NCI-H2196 treated with DMSO at 0.1 percent for 48 hours (cell line): ENCODE data around the gene CARMIL3.

ENCODE experiments used
- DNase-seq: peaks from one replicate; lab custom pipeline; 2025; ENCODE audit not compliant: unreplicated experiment; lab: John Stamatoyannopoulos, UW

CARMIL3 gene

DNA sequence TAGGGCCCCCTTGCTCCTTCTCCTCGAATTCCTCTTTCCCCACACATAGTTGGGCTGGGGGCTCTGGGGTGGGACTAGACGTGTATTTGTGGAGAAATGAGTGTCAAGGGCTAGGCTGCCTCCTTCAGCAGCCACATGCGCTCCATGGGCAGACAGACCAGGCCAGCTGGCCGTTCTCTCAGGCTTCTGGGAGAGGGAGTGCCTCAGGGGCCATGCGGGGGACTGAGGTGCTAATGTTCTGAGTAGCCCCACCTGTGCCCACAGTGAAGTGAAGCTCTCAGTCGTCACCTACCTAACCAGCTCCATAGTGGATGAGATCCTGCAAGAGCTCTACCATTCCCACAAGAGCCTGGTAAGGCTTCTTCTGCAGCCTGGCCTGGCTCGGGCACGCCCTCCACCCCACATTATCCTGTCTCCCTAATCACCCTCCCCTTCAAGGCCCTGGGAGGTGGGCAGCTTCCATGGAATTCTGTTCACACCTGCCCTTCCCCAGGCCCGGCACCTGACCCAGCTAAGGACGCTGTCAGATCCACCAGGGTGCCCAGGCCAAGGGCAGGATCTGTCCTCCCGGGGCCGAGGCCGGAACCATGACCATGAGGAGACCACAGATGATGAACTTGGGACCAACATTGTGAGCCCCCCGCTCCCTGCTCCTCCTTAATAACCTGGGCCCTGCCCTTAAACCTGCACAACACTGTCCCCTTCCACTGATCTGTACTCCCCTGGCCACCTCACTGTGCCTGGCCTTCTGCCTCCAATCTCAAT is 10.6 kb downstream of the CARMIL3 start:
- DNase-seq, result no peak

DNA sequence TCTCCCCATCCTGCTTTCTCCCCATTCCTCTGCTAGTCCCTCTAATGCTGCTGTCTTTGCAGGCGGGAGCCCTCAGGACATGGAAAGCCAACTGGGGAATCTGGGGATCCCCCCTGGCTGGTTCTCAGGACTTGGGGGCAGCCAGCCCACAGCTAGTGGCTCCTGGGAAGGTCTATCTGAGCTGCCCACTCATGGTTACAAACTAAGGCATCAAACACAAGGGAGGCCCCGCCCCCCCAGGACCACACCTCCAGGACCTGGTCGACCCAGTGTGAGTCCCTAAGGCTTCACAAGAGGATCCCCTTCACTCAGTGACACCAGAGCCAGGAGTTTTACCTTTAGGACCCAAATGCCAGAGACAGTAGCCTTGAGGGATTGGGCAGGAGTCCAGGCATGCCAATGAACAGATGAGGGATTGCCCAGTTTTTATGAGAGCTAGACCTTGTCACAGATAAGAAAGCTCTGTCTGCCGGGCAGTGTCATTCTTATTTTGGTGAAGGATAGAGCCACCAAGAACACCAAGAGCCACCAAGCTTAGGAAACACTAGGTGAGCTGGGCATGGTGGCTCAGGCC is 11.5 kb downstream of the CARMIL3 start:
- no peak for DNase-seq

DNA sequence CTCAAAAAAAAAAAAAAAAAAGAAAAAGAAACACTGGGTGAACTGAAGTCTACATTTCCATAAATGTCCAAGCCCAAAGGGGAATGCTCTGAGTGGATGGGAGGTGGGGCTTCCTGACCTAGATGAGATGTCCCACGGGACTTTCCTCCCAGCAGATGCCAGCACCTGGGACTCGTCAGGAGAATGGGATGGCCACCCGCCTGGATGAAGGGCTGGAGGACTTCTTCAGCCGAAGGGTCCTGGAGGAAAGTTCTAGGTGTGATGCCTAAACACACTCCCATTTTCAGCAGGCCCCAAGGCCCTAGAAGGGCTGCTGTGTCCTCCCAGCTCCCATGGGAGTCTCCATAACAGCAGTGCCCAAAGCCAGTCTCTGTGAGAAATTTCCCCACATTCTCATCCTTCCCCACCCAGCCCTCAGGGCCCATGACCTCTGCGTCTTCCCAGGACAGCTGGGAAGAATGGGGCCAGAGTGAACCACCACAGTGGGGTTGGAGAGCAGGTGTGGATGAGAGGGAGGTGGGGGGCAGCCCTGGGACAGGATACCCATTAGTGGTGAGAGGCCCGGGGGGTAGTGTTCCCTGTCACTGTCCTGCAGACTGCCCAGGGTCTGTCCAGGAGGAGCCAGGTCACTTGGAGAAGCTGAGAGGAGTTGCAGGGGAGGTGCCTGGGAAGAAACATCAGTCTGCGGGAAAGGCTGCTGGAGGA is 12.4 kb downstream of the CARMIL3 start:
- DNase-seq, result no peak

DNA sequence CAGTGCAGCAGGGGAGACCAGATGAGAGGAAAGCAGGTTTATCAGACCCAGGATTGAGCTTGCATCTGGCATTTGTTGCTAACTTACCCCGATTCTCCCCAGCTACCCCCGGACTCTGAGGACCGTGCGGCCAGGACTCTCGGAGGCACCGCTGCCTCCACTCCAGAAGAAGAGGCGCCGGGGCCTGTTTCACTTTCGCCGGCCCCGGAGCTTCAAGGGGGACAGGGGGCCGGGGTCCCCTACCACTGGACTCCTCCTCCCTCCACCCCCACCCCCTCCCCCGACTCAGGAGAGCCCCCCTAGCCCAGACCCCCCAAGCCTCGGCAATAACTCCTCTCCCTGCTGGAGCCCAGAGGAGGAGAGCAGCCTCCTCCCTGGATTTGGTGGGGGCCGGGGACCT is 13.0 kb downstream of the CARMIL3 start:
- DNase-seq, result no peak

DNA sequence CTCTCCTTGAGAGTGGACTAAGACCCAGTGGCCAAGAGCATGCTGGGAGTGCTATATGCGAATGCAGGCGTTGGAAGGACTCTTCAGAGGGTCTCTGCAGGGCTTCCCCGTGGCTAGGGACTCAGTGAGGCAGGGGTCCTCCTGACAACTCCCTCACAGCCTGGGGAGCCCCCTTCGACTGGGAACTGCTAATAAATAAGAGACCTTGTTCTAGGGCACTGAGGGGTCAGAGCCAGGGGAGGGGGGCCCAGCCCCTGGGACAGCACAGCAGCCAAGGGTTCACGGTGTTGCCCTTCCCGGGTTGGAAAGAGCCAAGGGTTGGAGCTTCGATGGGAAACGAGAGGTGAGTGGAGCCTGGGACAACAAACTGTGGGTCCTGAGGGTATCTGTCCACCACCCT is 13.6 kb downstream of the CARMIL3 start:
- DNase-seq, result no peak

DNA sequence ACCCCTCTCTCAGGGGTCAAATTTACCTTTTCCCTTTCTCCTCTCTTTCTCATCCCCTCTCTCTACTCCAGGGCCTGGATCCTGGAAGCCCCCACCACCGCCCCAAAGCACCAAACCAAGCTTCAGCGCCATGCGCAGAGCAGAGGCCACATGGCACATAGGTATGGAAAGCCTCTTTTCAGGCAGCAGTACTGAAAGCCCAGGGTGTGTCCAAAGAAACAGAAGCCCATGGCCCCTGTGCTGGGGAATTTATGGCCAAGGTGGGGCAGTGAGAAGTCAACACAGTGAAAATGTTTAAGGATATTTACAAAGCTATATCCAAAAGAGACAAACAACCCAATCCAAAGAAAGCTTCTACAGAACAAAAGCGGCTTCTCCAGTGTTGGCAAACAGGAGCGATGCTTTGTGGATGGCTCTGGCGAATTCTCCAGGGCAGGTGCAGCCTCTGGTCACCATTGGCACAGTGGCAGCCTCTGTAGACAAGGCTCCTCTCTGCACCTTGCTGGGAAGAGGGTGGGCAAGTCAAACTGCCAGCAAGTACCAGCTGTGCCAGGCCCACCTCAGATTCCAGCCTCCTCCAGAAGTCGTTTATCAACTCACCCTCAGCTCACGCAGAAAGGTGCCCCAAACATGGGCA is 14.8 kb downstream of the CARMIL3 start:
- DNase-seq, result no peak

DNA sequence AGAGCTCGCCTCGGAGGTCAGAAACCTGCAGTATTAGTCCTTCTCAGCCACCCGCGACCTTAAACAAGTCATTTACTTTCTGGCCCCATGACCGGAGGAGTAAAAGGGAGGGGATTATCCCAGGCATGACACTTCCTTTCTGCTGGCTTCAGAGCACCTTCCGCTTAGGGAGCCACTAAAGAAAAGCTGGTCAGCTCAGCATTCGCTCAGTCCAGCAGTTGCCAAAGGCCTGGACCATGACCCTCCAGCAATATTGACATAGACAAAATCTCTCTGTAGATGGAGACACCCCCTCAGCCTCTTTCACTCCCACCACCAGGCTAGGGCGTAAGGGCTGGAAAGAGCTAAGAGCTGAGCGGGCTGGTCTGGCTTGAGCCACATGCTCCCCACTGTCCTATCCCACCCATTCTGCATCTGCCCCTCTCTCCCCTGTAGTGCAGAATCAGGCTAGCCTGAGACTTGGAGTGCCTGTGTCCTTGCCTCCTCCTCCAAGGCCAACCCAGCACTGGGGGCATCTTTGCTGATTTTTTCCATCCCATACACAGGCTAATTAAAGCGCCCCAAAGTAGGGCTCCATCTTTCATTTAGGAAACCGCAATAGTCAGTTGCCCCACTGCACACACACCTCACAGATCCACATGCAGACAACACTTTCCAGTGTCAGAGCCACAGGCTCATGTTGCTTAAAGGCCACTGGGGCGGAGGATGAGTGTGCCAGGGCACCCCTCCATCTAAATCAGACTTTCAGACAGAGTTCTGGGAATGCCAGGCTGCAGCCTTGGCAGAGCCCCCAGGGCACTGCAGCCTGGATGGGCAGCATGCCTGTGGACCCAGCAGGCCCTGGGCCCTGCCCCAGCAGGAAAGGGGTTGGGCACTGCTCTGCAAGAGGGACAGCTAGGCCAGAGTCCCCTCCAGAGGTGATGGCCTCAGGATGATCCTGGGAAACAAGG is 15.6 kb downstream of the CARMIL3 start:
- no peak for DNase-seq

DNA sequence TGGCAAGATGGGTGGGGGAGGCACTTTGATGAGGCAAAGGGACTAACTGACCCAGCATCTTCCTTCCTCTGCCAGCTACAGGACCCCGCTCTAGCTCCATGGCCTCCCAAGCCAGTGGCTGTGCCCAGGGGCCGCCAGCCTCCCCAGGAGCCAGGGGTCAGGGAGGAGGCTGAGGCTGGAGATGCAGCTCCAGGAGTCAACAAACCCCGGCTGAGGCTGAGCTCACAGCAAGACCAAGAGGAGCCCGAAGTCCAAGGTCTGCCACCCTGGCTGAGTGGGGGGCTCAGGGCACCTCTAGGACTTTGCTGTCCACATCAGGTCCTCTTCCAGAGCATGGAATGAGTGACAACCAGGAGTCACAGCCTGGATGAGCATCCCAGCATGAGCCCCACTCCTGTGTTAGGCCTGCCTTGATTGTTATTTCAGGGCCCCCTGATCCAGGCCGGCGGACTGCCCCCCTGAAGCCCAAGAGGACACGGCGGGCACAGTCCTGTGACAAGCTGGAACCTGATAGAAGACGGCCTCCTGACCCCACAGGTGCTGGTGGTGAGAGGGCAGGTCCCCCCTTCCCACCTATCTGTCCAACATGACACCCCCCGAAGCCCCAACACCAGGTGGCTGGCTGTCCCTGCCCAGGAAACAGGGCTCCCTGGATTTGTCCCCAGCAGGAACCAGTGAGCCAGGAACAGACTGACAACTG is 17.1 kb downstream of the CARMIL3 start:
- DNase-seq, result no peak

DNA sequence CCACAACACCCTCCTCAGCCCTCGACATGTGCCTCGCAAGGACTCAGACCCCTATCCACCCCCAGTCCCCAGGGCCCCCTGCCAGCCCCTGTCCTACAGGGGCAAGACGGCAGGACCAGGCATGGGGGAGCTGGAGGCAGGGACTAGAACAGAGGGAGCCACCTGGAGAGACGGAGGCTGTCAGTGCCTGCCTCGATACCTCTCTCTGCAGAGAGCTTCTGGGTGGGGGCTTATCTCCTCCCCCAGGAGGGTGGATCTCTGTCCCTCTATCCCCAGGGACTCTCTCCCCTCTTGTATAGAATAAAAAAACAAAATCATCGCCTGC is 17.6 kb downstream of the CARMIL3 start:
- no peak for DNase-seq

DNA sequence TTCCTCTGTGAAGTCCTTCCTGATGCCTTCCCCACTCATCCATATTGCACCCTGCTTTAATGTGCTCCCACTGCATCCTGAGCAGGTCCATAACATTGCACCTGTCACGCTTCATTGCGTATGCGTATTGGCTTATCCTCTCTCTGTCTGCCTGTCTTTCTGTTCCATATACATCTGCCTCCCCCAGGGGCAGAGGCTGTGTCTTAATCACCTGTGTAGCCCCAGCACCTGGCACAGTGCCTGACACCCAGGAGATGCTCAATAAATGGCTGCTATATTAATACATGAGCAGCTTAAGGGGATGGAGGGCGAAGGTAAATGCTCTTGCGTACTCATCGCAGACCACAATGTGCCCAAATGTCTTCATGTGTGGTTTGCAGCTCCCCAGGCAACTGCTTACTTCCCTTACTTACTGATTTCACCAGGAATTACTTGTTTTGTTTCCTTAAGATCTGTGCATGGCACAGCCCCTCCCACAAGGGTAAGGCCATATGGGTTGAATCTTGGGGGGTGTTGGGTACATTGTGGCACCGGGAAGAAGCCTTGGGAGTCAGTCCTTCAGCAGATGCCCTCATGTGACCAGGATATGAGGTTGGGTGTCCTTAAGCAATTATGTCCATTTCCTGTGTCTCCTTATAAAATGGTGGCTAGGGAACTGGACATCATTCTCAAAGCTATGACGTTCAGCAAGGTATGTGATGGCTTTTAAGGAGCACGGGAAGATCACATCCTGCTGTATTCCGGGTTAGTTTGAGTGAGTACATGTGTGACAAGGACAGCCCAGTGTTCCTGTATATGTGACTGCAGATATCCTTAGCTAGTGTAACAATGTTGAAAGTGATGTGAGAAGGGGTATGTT is 18.7 kb downstream of the CARMIL3 start:
- DNase-seq, result no peak

DNA sequence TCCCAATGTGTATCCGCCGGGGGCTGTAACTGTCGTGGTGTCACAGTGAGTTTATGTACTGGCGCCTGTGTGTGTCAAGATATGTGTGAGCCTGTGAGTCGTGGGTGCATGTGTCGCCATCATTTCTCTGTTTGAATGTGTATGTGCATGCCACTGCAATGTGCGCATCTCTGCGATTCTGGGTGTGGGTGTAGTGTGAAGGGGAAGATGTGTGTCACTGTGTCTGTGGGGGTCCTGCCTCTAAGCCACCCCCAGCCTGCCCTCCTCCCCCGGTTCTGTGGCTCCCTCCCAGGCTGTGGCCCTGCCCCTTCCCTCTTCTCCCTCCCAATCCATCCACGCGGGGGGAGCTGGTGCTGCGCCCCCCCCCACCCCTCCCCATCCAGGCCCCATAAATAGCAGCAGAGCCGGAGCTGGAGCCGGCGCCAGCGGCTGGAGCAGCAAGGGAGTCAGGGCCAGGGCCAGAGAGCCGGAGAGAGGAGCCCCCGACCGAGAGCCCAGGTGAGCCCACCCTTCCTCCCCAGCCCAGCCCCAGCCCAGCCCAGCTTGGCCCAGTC is 19.4 kb downstream of the CARMIL3 start, which contains the start of gene CPNE6:
Gene CPNE6 (plus strand): TSS at position 419 of the 554 bp plus-strand sequence. CDS start 1,375 bp downstream, outside the sequence.
- no peak for DNase-seq

DNA sequence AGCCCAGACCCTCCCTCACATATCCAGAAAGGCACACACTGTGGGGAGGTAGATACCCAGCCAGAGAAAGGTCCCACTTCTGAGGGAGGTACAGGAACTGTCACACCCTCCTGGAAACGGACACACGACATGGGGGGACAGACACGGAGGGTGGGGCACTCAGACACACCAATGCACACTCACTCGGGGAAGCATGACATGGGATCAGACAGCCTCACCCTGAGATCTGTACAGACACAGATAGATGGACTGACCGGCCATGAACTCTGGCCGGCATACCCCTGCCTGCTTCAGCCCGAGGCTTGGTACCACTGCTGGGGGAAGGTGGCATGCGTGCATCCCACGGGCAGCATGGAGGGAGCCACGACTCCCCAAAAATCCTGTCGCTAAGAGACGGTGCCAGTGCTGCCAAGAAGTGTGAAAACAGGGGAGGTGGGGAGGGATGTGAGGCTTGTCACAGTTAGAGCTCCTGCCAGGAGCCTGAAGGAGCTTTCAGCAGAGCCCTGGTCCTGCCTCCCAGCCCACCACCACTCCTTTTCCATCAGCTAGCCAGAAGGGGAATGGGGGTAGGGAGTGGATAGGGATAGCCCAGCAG is 20.1 kb downstream of the CARMIL3 start:
- DNase-seq, result no peak

DNA sequence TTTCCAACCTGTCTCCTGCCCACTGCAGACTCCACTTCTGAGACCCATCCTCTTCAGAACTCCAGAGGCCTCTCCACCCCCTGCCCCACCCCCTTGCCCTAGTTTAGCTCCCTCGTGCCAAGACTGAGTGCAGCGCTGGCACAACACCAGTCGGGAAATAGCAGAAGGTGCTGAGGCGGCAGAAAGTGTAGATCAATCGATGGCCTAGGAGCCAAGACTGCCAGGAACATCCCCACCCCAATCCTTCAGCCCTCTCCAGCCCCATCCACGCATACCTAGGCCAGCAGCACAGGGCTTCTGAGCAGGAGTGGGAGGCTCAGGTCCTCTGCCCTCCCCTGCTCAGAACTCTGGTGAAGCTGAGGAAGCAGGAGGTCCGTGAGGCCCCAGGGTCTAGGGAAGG is 20.6 kb downstream of the CARMIL3 start:
- DNase-seq, result no peak

DNA sequence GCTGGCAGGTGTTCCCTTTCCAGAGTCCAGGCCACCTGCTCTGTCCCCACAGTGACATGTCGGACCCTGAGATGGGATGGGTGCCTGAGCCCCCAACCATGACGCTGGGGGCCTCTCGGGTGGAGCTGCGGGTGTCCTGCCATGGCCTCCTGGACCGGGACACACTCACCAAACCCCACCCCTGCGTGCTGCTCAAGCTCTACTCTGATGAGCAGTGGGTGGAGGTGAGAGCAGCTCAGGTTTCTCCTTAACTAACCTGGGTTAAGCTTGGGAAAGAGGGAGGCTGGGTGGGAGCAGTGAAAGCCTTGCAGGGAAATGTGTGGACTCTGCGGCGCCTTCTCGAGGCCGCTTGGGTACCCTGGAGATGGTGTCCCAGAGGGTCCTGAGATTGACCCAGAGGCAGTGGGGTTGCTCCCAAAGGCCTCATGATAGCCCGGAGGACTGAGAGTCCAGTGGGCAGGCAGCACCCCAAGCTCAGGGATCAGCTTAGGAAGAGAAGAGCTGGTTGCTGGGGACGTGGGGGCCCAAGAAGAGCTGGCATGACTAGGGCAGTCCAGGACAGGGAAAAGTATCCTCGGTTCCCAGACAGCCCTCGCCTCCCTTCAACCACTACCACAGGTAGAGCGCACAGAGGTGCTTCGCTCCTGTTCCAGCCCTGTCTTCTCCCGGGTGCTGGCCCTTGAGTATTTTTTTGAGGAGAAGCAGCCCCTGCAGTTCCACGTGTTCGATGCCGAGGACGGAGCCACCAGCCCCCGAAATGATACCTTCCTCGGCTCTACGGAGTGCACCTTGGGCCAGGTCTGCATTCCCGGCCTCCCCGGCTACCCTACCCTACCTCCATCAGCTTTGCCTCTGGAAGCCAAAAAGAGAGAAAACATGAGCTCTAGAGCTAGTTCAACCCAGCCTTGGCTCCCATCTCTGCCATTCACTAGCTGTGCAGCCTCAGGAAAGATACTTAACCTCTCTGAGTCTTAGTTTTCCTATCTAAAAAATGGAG is 21.4 kb downstream of the CARMIL3 start:
- no peak for DNase-seq

DNA sequence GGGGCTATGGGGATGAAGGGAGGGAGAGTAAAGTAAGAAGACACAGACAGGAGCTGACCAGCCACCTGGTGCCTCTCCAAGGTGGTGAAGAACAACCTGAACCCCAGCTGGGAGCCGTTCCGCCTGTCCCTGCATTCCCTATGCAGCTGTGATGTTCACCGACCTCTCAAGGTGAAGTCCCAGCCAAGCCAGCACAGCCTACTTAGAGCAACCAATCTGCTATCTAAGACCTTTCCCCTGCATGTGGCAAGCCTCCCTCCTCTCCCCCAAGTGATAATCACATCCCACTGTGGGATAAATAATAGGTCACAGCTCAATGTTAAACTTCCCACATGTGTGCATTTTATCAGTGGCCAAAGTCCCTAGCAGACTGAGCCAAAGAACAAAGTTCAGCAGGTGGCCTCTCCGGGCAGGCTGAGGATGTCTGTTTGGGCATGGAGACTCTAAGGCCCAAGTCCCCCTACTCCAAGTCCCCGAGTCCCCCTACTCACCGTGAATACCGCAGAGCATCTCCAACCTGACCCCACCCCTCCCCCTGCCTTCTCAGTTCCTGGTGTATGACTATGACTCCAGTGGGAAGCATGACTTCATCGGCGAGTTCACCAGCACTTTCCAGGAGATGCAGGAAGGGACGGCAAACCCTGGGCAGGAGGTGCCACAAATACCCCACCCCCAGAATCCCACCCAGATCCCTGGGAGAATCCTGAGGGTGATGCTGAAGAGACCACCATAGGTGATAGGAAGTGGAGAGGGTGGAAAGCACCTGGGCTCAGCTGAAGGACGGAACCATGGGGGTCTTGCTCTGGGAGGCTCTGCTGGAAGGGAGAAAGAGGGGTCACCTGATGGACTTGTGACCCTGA is 23.0 kb downstream of the CARMIL3 start:
- DNase-seq, result no peak
